CD4-positive, alpha-beta T cell (primary cell): ENCODE data around the gene RPL12. TPM values are rescaled to one million over a fixed set of nuclear protein-coding genes. Genes with fewer than 3 reads are reported as not detected.

Experiments used
- ATAC-seq: fragments of 200-7000 bp; cut with Tn5 transposase; one replicate; pipeline ENCODE4 v1.10.0; 2022; ENCODE audit warnings: mild to moderate bottlenecking; ENCODE audit not compliant: poor library complexity
- CTCF ChIA-PET: fragments of 350-600 bp; sonication (Branson Sonifier 250); formaldehyde crosslinking; loops from one replicate; lab custom pipeline; 2021; ENCODE audit warnings: antibody characterized with exemption, inconsistent platforms; lab: Charles Lee
- POLR2A ChIA-PET: fragments of 350-600 bp; sonication (Branson Sonifier 250); formaldehyde crosslinking; loops from one replicate; lab custom pipeline; 2021; ENCODE audit warnings: antibody characterized with exemption, inconsistent platforms; lab: Charles Lee
- DNase-seq, 14 experiments: peaks; one replicate each; pipeline ENCODE4 v3.0.0-alpha.2; 2013 to 2020; ENCODE audit warnings: mixed read lengths in 2 of 14
- H3K27ac ChIP-seq, 2 donors: one replicate each; pipeline versions ENCODE4 v1.5.1 to v1.7.0; 2013; ENCODE audit warnings: low read length in 2 of 2, low read depth in 1 of 2, mild to moderate bottlenecking in 1 of 2
- H3K27me3 ChIP-seq, 2 experiments: 1 replicate in 1 of 2; 2 replicates in 1 of 2; pipeline versions ENCODE4 v1.6.1 to v1.7.0; 2013; ENCODE audit warnings: low read length in 2 of 2, control low read depth in 1 of 2, mild to moderate bottlenecking in 1 of 2, moderate library complexity in 1 of 2; ENCODE audit not compliant: insufficient read depth in 2 of 2, control insufficient read depth in 1 of 2
- H3K36me3 ChIP-seq: one replicate; pipeline ENCODE4 v1.6.1; 2013; ENCODE audit warnings: low read length, control low read depth; ENCODE audit not compliant: insufficient read depth
- H3K4me1 ChIP-seq: one replicate; pipeline ENCODE4 v1.6.1; 2013; ENCODE audit warnings: low read length, control low read depth; ENCODE audit not compliant: insufficient read depth
- H3K4me3 ChIP-seq: one replicate; pipeline ENCODE4 v1.5.1; 2013; ENCODE audit warnings: mild to moderate bottlenecking, low read length, moderate library complexity
- H3K9me3 ChIP-seq, 2 experiments: 1 replicate in 1 of 2; 2 replicates in 1 of 2; pipeline versions ENCODE4 v1.6.1 to v1.7.0; 2013; ENCODE audit warnings: low read length in 2 of 2, mild to moderate bottlenecking in 2 of 2, control low read depth in 1 of 2, moderate library complexity in 1 of 2; ENCODE audit not compliant: control insufficient read depth in 1 of 2, insufficient read depth in 1 of 2
- H3K27ac Mint-ChIP-seq: one replicate; pipeline ENCODE4 v1.8.0; 2020; ENCODE audit warnings: mixed read lengths
- H3K27me3 Mint-ChIP-seq: one replicate; pipeline ENCODE4 v1.8.0; 2021; ENCODE audit warnings: mixed read lengths
- H3K36me3 Mint-ChIP-seq: one replicate; pipeline ENCODE4 v1.8.0; 2021; ENCODE audit warnings: low read depth, mixed read lengths
- H3K4me1 Mint-ChIP-seq: one replicate; pipeline ENCODE4 v1.8.0; 2021; ENCODE audit warnings: low read depth, mixed read lengths
- H3K4me3 Mint-ChIP-seq: one replicate; pipeline ENCODE4 v1.8.0; 2020; ENCODE audit warnings: mild to moderate bottlenecking, mixed read lengths
- H3K9me3 Mint-ChIP-seq: one replicate; pipeline ENCODE4 v1.8.0; 2020; ENCODE audit warnings: mixed read lengths
- intact Hi-C, 2 experiments: fragments of 100-400 bp; cut with DNase I in 1 of 2; cut with micrococcal nuclease in 1 of 2; formaldehyde crosslinking; loops; one replicate each; pipeline versions ENCODE4 v1.15.1 to v1.9.0; 2023 to 2025; cut with DNase I, micrococcal nuclease
- total RNA-seq, 174 experiments: library from RNA in 2 of 174; stranded (reverse) in 2 of 174; gene quantifications; one replicate each; pipeline ENCODE4 v1.2.3 and lab custom pipeline; 2021 to 2026
- TF ChIP-seq, protein P1 (sequence below): fragments of 200-600 bp; IDR thresholded peaks from one replicate; pipeline ENCODE4 v1.8.0; 2022; ENCODE audit warnings: antibody characterized with exemption, mild to moderate bottlenecking

RPL12 gene
- total RNA-seq, 2 experiments from 2014 or later = 1,884 to 1,993 TPM

GRCh38 chr9:127444921-127445850 is 6.0 kb downstream of the RPL12 start:
- intact Hi-C loops = no loop called here
- Mint-ChIP-seq H3K27me3 (no peaks in the 10 kb centered on the region), H3K4me3 (no peak overlapping the region), H3K27ac (no peak overlapping the region), H3K9me3 (no peaks in the 10 kb centered on the region), H3K4me1 (peaks cover 15% of the 10 kb centered on the region), H3K36me3 (peaks cover 94% of the 10 kb centered on the region)
- ATAC-seq (no peak), DNase-seq (peak in 1 of 14 experiments; percentile 5)
- TF ChIP-seq, protein P1, sequence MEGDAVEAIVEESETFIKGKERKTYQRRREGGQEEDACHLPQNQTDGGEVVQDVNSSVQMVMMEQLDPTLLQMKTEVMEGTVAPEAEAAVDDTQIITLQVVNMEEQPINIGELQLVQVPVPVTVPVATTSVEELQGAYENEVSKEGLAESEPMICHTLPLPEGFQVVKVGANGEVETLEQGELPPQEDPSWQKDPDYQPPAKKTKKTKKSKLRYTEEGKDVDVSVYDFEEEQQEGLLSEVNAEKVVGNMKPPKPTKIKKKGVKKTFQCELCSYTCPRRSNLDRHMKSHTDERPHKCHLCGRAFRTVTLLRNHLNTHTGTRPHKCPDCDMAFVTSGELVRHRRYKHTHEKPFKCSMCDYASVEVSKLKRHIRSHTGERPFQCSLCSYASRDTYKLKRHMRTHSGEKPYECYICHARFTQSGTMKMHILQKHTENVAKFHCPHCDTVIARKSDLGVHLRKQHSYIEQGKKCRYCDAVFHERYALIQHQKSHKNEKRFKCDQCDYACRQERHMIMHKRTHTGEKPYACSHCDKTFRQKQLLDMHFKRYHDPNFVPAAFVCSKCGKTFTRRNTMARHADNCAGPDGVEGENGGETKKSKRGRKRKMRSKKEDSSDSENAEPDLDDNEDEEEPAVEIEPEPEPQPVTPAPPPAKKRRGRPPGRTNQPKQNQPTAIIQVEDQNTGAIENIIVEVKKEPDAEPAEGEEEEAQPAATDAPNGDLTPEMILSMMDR = no peak
- Histone ChIP-seq H3K27ac (no peak overlapping the region), H3K27me3 (no peaks in the 10 kb centered on the region), H3K36me3 (peaks cover 87% of the 10 kb centered on the region), H3K9me3 (peaks cover 0 to 7% of the 10 kb centered on the region in 2 experiments), H3K4me3 (no peak overlapping the region), H3K4me1 (peaks cover 20% of the 10 kb centered on the region)
- CTCF ChIA-PET = interaction anchor here (0.6 kb wide), 1 partner anchor 141 kb away, joined by 3 read pairs; no protein-coding TSS in a partner anchor
- POLR2A ChIA-PET = no interaction called here

DNA sequence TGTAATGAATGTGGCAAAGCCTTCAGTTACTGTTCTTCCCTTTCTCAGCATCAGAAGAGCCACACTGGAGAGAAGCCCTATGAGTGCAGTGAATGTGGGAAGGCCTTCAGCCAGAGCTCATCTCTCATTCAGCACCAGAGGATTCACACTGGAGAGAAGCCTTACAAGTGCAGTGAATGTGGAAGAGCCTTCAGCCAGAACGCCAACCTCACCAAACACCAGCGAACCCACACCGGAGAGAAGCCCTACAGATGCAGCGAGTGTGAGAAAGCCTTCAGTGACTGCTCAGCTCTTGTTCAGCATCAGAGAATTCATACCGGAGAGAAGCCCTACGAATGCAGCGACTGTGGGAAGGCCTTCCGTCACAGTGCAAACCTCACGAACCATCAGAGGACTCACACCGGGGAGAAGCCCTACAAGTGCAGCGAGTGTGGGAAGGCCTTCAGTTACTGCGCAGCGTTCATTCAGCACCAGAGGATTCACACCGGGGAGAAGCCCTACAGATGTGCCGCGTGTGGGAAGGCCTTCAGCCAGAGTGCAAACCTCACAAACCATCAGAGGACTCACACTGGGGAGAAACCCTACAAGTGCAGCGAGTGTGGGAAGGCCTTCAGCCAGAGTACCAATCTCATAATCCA is 6.8 kb downstream of the RPL12 start:
- ChIA-PET POLR2A (no interaction called here), CTCF (no interaction called here)
- Mint-ChIP-seq H3K36me3 (peaks cover 94% of the 10 kb centered on the region), H3K9me3 (no peaks in the 10 kb centered on the region), H3K27ac (no peak overlapping the region), H3K27me3 (no peaks in the 10 kb centered on the region), H3K4me3 (no peak overlapping the region), H3K4me1 (peaks cover 7% of the 10 kb centered on the region)
- no peak overlapping the region for H3K4me3 ChIP-seq
- no peak overlapping the region for H3K27ac ChIP-seq
- peaks cover 0 to 7% of the 10 kb centered on the region in 2 experiments for H3K9me3 ChIP-seq
- no peak for ATAC-seq
- DNase-seq = peak in 1 of 14 experiments; percentile 7
- H3K27me3 ChIP-seq = no peaks in the 10 kb centered on the region
- H3K4me1 ChIP-seq = peaks cover 12% of the 10 kb centered on the region
- TF ChIP-seq, protein P1 = no peak
- intact Hi-C loops = no loop called here
- peaks cover 85% of the 10 kb centered on the region for H3K36me3 ChIP-seq

GRCh38 chr9:127438394-127438793 is 12.8 kb downstream of the RPL12 start:
- TF ChIP-seq, protein P1 = no peak
- peaks cover 96% of the 10 kb centered on the region for H3K36me3 Mint-ChIP-seq
- H3K27me3 Mint-ChIP-seq = no peaks in the 10 kb centered on the region
- H3K4me3 Mint-ChIP-seq = no peak overlapping the region
- CTCF ChIA-PET = interaction anchor here (0.9 kb wide), 1 partner anchor 452 kb away, joined by 3 read pairs; no protein-coding TSS in a partner anchor
- intact Hi-C loops = no loop called here
- peak in 1 of 14 experiments; percentile 2 for DNase-seq
- H3K27ac ChIP-seq = no peak overlapping the region
- H3K4me1 Mint-ChIP-seq = peaks cover 15% of the 10 kb centered on the region
- no peaks in the 10 kb centered on the region for H3K9me3 ChIP-seq
- no peak for ATAC-seq
- POLR2A ChIA-PET = interaction anchor here (2.5 kb wide), 1 partner anchor 12 kb away, joined by 8 read pairs; no protein-coding TSS in a partner anchor
- peaks cover 28% of the 10 kb centered on the region for H3K4me1 ChIP-seq
- H3K27ac Mint-ChIP-seq = peak overlapping the region; percentile 63
- peaks cover 84% of the 10 kb centered on the region for H3K36me3 ChIP-seq
- H3K9me3 Mint-ChIP-seq = no peaks in the 10 kb centered on the region
- H3K27me3 ChIP-seq = no peaks in the 10 kb centered on the region
- no peak overlapping the region for H3K4me3 ChIP-seq
